Breast epithelium (tissue), 3 donors: Measurements from ENCODE around the gene C1QC.

Experiments
- POLR2A ChIP-seq: fragments of 450-650 bp; IDR thresholded peaks from one replicate; pipeline ENCODE4 v1.6.1; 2016; ENCODE audit warnings: antibody characterized with exemption, mild to moderate bottlenecking, moderate library complexity
- TF ChIP-seq, protein P1 (sequence below), 3 donors: fragments of 450-650 bp; IDR thresholded peaks; one replicate each; pipeline ENCODE4 v1.5.1; 2016 to 2017; ENCODE audit warnings: antibody characterized with exemption in 3 of 3, mild to moderate bottlenecking in 3 of 3, moderate library complexity in 3 of 3

DNA sequence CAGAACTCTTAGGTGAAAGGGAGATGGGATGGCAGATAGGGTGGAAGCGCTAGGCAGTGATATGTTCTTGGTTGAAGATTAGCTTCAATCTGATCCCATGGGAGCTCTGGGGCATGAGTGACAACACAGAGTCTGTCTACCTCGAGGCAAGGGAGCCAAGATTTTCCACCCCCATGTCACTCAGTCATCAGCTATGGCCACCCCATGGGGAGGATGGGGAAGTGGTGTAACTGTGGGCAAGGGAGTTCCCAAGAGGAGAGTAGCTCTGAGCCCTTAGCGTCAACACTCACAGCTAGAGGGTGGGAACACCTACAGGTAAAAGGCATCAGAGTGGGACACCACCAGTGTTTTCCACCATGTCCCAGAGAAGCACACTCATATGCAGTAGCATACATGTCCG is 37.3 kb upstream of the C1QC start:
- TF ChIP-seq, protein P1, sequence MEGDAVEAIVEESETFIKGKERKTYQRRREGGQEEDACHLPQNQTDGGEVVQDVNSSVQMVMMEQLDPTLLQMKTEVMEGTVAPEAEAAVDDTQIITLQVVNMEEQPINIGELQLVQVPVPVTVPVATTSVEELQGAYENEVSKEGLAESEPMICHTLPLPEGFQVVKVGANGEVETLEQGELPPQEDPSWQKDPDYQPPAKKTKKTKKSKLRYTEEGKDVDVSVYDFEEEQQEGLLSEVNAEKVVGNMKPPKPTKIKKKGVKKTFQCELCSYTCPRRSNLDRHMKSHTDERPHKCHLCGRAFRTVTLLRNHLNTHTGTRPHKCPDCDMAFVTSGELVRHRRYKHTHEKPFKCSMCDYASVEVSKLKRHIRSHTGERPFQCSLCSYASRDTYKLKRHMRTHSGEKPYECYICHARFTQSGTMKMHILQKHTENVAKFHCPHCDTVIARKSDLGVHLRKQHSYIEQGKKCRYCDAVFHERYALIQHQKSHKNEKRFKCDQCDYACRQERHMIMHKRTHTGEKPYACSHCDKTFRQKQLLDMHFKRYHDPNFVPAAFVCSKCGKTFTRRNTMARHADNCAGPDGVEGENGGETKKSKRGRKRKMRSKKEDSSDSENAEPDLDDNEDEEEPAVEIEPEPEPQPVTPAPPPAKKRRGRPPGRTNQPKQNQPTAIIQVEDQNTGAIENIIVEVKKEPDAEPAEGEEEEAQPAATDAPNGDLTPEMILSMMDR (IDR thresholded peaks at IDR 0.05), result no peak
- no peak for TF ChIP-seq POLR2A
